Forelimb muscle (tissue), 1 donor: Measurements from ENCODE around the gene BTBD6. TPM values are rescaled to one million over a fixed set of nuclear protein-coding genes. Genes with fewer than 3 reads are reported as not detected.

ENCODE experiments used
- DNase-seq: peaks from one replicate; pipeline ENCODE4 v3.0.0-alpha.2; 2013; ENCODE audit warnings: low read depth
- polyA plus RNA-seq: library from polyadenylated mRNA; unstranded; fragments of 120-200 nt; gene quantifications from one replicate; pipeline ENCODE4 v1.2.1, GENCODE V29; 2013; ENCODE audit not compliant: insufficient read length

Gene BTBD6
- polyA plus RNA-seq, 1 donor = 34.6 TPM

GRCh38 chr14:105229099-105229655 is 19.2 kb upstream of the BTBD6 start:
- no peak for DNase-seq

DNA sequence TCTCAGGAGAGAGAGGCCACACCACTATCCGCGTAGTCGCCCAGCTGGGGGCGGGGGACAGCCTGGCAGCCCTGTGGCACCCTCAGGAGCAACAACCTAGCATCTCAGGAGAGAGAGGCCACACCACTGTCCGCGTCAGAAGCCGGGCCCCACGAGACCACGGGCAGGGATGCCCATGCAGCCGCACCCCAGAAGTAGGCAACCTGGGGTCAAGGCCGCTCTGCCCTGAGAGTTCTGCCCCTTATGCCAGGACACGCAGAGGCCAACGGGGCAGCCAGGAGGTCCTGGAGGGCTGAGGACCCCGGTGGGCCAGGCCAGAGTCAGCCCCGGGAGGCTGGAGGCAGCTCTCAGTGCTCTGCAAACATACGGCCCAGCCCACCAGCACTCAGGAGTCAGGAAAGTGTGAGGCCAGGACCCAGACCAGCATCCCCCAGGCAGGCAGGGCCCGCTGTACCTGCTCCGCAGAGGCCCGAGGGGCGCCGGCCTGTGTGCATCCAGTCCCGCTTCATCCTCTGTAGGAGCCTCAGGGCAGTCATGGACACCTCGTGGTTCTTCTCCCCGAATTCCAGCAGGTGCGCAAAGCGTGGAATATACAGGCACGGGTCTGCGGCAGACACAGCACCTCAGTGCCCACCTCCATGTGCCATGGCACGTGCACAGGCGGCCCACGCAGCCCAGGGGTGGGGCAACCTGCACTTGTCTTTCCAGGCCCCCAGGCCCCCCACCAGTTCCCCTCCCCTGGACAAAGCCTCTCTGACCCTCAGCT is 7.3 kb upstream of the BTBD6 start:
- no peak for DNase-seq

GRCh38 chr14:105241641-105242040 is 6.7 kb upstream of the BTBD6 start:
- no peak for DNase-seq

DNA sequence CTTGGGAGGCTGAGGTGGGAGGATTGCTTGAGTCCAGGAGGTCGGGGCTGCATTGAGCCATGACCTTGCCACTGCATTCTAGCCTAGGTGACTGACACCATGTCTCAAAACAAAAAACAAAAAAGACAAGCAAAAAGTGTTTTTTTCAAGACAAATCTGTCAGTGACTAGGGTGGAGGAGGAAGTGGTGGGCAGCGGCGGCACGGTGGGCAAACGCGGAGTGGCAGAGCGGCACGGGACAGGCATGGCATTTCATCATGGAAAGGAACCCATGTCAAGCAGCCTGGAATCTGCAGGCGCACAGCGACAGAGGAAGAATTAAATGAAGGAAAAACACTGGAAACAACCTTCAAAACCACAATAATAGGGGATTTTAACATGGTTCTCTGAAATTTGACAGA is 4.0 kb upstream of the BTBD6 start:
- no peak for DNase-seq

DNA sequence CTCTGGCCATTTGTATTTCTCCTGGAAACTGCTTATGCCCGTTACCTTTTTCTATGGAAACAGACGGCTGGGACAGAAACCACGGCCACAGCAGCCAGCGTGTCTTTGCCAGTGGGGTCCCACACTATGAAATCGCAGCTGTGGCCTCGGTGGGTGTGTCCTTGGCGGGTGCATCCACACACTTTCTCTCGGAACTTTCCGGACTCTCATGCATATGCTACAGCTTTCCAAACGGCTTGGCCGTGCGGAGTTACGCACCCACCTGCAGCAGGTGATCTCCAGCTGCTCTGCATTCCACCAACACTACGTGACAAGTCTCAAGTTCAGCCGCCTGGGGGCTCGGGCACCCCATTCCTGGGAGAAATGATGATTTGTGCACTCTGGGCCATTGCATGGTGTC is 1.3 kb upstream of the BTBD6 start:
- no peak for DNase-seq

- no peak for DNase-seq
Observed at GRCh38 chr14:105247715-105248367, 492 bp upstream of the BTBD6 start.

DNA sequence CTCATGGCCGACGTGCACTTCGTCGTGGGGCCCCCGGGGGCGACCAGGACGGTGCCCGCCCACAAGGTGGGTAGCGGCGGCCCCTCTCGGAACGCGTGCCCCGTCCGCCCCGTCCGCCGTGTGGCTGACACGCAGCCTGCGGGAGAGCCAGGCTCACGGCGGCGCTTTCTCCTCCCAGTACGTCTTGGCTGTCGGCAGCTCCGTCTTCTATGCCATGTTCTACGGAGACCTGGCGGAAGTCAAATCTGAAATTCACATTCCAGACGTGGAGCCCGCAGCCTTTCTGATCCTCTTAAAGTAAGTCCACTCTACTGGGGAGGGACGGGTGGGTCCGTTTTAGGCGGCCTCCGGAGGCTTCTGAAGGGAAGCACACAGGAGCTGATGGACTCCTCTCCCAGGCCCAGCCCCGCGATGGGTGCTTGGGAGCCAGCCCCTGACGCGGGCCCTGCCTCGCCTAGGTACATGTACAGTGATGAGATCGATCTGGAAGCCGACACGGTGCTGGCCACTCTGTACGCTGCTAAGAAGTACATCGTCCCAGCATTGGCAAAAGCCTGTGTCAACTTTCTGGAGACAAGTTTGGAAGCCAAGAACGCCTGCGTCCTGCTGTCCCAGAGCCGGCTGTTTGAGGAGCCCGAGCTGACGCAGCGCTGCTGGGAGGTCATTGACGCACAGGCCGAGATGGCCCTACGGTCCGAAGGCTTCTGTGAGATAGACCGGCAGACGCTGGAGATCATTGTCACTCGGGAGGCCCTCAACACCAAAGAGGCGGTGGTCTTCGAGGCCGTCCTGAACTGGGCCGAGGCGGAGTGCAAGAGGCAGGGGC is 1.1 kb downstream of the BTBD6 start:
- DNase-seq = no peak

DNA sequence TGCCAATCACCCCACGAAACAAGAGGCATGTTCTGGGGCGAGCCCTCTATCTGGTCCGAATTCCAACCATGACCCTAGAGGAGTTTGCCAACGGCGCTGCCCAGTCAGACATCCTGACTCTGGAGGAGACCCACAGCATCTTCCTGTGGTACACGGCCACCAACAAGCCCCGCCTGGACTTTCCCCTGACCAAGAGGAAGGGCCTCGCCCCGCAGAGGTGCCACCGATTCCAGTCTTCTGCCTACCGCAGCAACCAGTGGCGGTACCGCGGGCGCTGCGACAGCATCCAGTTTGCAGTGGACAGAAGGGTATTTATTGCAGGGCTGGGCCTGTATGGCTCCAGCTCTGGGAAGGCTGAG is 1.7 kb downstream of the BTBD6 start:
- no peak for DNase-seq

- DNase-seq = no peak
Observed at GRCh38 chr14:105250986-105251385, 2.7 kb downstream of the BTBD6 start.

- DNase-seq = no peak
Observed at GRCh38 chr14:105251920-105252319, 3.6 kb downstream of the BTBD6 start.

DNA sequence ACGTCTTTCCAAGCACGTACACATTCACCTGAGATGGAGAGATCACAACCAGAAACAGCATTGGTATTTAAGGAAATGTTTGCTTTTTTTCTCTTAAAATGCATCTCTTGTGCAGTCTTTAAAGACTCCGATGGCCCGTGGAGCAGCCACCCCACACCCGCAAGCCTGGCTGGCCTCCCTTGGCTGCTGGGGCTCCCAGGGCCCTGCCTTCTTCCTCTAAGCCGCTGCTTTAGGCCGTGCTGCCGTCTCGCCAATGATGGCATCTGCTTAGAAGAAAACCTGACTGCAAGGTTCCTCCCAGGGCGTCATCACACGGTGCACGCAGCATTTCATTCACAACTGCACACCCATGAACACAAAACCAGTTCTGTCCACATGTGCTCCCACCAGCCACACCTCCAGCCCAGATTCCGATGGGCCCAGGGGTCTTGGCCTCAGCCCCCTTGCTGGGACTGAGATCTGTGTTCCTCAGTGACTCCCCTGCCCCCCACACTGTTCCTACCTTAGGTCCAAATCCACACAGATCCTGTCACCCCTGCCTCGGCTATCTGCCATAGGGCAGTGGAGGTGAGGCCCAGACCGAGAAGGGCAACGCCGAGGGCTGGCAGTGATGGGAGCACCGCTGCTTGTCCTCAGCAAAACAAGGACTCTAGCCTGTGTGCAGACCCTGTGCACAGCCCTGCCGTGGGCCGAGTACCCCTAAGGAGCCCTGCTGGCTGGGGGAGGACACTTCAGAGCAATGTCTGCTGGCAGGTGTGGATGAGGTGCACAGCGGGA is 4.4 kb downstream of the BTBD6 start:
- no peak for DNase-seq

GRCh38 chr14:105253329-105253682 is 5.0 kb downstream of the BTBD6 start:
- no peak for DNase-seq

GRCh38 chr14:105255021-105255507 is 6.7 kb downstream of the BTBD6 start:
- no peak for DNase-seq

DNA sequence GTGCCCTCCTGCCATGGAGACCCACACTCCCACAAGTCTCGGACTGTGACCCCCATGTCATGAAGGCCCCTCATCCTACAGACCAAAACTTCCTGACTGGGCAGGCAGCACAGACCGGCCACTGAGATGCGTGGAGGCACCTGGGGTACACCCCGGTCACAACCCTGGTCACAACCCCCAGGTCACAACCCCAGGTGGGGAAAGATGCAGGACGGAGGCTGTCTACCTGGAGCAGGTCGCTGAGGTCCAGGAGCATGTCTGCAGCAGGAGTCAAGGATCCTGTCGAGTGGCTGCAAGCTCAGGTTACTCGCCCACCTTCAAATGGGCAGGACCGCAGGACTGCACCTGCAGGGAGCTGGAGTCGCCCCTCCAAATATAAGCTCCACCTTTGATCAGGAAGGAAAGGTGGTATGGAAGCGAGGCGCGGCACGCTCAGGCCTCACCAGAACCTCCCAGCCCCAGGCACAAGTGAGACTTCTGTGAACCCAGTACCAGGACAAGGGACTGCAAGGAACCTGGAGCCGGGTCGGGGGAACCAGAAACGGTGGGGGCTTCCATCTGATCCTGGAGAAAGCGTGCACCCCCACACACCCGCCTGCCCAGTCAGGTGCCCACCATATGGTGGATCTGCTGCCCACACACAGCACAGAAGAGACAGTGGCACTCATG is 8.1 kb downstream of the BTBD6 start:
- no peak for DNase-seq

- no peak for DNase-seq
Observed at GRCh38 chr14:105257464-105257863, 9.1 kb downstream of the BTBD6 start.

DNA sequence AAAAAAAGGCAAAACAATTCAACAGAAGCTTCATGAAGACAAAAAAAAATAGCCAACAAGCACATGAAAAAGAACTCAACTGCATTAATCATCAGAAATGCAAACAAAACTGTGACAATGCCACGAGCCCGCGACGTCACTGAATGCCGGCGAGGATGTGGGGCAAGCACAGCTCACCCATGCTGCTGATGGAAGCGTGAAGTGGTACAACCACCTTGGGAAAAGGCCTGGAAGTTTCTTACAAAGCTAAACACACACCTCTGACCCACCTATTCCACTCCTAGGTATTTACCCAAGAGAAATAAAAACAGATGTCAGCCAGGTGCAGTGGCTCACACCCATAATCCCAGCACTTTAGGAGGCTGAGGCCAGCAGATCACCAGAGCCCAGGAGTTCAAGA is 10.5 kb downstream of the BTBD6 start:
- no peak for DNase-seq

GRCh38 chr14:105260959-105261358 is 12.6 kb downstream of the BTBD6 start:
- no peak for DNase-seq

- DNase-seq = no peak
Observed at GRCh38 chr14:105261781-105262180, 13.4 kb downstream of the BTBD6 start.

DNA sequence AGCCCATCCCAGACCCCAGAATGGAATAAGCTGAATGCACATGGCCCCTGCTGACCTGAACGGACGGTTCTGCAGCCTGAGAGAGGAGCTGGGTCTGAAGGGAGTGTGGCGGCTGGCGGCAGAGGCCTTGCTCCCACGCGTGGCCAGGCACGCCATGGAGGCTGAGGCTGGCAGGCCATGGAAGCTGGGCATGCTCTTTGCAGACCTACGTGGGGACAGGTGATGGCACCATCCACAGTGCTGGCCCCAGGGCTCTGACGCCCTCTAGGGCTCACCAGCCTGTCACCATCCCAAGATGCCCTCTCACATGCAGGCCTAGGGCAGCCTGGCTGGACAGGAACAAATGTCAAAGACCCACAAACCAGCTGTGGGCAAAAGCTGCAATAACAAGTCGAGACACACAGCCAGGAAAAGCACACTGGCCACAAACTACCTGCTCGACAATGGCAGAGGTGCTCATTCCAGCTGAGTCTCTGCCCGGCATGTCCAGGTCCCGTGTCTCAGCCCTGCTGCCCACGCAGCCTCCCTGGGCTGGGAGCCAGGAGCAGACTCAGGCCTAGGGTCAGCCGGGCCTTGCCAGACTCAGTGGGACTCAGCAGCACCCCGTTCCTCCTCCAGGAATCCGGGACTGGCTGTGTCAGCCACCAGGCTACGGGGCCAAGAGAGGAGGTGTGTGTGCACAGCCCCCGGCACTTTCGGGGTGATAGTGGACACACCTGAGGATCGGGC is 19.7 kb downstream of the BTBD6 start:
- DNase-seq = no peak

GRCh38 chr14:105268736-105269354 is 20.5 kb downstream of the BTBD6 start:
- no peak for DNase-seq
